ENCODE data around the gene ATP10A.

ATP10A gene

DNA sequence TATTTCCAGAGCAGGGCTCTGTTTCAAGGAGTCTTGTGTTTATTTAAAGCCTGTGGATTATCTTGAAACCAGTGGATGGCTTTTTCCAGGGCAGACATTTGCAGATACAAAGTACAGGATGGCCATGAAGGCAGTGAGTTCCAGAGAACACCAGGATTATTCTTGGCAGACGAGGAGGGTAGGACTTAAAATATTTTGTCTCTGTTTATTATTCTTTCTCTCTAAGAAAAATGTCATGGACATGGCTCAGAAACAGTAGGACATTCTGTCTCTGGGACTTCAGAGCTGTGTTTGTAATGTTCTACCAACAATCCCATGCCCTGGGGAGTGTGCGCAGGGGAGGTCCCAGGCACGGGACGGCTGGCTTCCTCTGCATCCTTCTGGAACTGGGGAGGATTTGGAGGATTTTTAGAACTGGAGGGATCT lies 125.9 kb downstream of the ATP10A start:
- DNase-seq (ENCODE audit: low spot score): no peak

DNA sequence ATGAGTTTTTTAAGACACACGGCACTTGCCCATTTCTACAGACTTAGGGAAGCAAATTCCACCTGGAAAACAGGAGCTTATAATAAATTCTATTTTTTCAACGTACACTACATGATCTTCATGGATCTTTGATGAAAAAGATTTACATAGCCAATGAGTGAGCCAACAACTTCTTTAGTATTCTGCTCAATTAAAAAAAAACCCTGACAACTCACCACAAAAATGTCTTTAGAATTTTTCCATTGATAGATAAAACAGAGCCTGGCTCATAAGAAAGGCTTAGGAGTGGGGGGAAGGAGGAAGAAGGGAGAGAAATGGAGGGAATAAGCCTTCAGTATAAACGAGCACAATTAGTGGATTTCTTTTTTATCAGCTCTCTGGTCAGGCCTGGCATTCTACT lies 126.7 kb downstream of the ATP10A start:
- no peak for DNase-seq (ENCODE audit: low spot score)

DNA sequence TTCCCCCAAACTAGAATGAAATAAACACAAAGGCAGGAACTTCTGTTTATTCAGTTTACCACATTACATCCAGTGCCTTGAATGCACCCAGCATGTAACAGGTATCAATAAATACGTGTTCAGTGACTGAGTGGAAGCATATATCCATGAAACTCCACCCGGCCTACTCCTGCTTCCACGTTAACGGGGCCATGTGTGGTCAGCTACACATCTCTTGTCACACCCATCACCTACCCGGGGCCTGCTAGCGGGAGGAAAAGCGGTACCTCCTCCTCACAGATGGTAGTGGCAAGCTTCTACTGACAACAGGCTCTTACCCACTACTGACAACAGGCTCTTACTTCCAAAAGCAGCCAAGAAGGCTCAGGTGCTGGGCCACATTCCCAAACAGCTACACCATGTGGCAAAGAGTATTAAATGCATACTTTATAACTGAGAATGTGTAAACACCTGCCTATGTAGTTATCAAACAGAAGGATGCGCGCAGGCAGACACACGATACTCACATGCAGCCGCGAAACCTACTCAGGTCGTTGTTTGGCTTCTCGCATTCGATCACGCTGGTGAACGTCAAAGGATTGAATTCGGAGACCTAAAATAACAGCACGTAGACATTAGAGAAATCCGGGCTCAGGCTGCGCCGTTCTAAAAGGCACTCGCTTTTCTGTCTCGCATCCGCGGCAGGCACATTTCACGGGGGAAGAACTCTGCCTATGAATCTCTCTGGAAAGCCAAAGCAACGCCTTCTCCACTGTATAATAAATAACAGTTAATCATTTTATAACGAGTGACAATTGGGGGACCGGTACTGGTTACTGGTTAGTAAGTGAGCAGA lies 127.4 kb downstream of the ATP10A start:
- no peak for DNase-seq (ENCODE audit: low spot score)

DNA sequence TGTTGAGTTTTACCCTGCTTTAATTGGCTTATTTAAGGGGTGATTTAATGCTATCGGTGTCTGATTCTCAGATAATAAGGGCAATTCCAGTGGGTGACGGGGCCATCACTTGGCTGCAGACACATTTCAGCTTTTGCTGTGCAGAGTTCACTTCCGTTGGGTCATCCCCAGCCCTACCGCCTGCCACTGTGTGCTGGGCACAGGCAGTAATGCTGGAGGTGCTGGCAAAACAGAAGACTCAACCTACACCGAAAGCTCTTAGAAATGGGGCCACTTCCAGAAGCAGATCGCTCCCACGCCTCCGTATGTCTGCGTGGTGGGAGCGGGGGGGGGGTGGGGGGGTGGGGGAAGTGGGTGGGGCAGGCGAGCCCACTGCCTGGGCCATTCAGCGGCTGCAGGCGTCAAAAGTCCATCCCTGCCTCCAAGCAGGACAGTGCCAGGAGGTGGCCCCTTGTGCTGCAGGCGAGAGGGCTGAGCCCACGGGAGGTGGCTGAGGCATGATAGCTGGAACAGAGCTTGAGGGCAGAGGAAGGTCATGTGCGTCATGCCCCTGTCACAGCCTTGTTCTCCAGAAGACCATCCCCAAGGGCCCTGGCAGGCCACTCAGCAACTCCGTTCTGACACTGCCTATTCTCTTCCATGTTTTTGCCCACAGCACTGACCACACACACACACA lies 128.3 kb downstream of the ATP10A start:
- no peak for DNase-seq (ENCODE audit: low spot score)

DNA sequence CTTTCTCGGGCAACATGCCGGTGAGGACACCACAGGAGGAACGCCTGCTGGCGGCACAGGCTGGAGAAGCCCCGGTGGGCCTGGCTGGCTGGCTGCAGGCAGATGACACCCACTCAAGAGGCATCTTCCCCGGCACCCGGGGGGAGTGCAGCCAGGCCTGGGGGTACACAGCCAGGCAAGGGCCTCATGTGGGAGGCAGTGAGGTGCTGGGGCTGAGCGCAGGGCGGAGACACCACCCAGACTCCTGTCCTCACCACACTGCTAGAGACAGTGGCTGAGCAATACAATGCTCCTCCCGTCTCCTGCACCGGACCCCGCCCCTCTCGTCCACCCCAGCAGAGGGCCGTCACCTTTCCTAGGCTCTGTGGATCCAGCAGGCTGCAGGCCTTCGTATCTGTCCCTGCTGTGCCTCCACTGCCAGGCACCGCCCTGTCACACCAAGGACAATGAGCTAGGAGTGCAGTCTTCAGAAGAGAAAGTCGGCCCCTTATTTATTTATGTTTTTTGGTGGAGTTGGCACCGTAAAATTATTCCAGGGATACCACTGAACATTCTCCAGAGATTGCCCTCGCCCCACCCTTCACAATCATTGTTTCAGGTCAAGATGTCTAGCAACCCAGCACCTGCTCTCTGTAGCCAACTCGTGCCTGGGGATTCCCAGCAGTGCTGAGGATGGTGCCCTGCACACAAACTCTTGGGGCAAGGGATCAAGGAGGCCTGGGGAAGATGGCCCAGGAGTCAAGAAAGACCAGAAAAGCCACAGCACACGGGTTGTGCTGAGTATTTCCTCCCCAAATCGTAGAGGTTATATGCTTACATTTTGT lies 129.1 kb downstream of the ATP10A start:
- DNase-seq (ENCODE audit: low spot score): no peak

DNA sequence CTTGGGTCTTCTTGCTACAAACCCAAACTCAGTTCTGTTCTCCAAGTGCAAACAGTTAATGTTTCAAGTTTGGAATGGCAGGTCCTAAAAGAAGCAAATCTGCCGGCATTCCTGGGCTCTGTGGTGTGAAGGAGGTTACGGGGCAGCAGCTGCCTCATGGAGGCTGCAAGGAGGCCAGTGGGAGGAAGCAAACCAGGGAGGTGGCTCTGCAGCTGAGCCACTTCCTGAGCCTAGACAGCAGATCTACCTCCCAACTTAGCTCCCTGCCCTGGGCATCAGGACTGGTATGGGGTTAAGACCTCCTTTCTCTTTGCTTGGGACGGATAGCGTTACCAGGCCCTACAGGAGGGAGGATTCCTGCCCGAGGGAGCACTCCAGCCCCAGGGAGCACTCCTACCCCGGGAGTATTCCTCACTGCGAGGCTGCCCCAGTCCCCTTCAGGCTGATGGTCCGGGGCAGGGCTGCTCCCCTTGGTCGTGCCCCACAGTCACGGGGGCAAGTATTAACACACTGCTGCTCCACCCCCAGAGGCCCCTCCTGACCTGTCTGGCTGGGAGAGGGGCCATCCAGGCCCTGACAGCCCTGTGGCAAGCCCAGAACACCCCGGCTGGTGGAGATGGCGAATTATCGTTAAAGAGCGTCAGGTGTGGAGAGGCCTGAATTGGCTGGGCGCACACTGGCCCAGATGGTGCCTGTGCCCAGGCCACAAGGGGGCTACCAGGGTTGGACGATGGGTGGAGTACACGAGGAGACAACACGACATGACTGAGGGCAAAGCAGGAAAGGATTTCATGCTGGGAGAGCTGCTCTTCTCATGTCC lies 129.9 kb downstream of the ATP10A start:
- DNase-seq (ENCODE audit: low spot score): no peak

DNA sequence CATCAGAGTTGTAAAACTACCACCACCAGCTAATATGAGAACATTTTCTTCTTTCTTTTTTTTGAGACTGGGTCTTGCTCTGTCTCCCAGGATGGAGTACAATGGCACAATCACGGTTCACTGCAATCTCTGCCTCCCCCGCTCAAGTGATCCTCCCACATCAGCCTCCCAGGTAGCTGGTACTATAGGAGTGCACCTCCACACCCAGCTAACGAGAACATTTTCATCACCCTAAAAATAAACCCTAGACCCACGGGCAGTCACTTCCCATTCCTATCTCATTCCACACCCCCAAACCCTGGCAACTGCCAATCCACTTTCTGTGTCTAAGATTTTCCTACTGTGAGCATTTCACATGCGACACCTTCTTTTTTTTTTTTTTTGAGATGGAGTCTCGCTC lies 130.9 kb downstream of the ATP10A start:
- no peak for DNase-seq (ENCODE audit: low spot score)

DNA sequence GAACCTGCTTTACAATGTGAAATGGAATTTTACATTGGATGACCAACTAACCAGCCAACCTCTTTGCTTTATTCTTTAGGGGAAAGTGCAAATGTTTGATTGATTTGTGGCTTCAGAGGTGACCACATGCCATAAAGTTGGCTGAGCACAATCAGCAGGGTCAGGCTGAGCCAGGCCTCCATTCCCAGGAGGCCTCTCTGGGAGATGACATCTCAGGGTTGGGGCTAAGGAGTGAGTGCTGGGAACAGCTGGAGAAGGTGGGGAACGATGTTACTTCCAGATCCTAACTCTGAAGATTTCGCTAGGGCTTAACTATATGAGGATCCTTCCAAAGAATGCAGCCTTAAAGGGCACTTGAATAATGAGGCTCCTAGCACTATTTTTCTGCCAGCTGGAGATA lies 131.7 kb downstream of the ATP10A start:
- no peak for DNase-seq (ENCODE audit: low spot score)

DNA sequence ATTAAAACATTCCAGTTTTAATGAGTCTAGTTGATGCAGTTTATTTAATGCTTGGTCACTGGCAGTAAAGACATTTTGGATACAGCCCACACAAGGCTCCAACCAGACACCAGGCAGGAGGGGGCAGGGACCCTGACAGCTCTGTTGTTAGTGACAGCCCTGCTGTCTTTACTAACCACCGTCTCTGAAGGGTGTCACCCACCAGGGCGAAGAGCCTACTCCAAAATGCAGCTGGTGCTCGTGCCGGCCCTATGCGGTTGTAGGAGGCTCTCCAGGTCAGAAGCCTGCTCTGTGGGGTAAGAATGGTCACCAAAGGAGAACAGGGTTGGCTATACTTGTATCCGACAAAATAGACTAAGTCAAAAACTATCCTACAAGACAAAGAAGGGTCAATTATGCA lies 132.2 kb downstream of the ATP10A start:
- DNase-seq (ENCODE audit: low spot score): no peak

DNA sequence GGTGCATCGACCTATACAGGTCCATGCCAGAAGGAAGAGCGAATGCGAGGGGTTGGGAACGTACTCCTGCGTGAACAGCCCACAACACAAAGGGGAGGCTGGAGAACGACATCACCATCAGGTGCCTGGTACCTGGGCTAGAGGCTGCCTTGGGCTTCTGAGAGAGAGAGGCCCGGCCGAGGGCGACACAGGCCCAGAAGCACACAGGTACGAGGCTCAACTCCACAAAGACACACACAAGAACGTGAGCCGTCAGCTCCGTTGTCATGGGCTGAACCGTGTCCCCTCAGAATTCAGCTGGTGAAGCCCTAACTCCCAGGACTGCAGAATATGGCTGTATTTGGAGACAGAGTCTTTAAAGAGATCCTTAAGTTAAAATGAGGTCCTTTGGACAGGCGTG lies 134.3 kb downstream of the ATP10A start:
- DNase-seq (ENCODE audit: low spot score): no peak

DNA sequence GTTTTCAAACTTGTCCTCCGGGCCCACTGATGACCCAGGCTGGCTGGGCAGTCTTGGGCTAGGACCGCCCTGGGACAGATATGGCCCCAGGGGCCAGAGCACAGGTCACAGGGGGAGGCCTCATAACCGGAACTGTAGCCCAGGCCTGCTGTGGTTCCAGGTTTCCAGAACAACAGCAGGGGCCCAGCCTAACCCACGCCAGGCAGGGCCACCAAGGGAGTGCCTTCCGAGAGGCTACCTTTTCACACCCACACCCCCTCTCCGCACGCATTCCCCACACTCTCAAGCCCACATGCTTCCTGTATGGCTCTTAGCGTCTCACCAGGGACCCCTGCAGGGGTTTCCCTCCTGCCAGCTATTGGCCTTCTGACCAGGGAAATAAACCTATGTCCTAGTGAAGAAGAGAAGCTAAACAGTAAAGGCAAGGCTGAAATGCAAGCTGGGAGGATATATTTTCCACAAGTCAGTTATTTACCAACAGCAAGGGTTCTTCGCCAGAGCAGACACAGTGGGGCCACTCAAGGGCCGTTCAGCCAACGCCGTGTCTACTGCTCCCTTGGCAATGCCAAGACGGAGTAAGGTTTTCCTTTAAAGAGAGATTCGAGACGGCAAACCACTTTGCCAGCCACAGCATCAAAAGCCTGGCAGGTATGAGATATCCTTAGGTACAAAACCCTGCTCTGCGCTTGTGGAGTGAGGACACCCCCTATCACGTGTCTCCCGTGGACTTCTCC lies 135.1 kb downstream of the ATP10A start:
- no peak for DNase-seq (ENCODE audit: low spot score)

DNA sequence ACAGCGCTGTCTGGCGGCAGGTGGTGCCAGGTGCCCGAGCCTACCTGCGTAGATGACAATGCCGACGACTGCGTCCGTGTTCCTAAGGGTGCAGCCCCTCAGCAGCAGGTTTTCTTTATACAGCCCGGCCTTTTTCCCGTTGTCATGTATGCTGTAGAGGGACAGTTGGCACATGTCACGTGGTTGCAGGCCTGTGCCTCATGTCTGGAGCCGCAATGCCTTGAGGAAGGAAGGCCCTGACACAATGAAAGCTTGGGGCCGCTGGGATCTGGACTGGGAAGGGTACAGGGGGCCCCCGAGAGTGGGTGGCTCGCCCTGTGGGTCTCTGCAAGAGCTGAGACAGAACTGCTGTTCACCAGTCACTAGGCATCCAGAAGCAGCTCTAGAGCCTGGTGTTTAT lies 136.0 kb downstream of the ATP10A start:
- DNase-seq (ENCODE audit: low spot score): no peak

DNA sequence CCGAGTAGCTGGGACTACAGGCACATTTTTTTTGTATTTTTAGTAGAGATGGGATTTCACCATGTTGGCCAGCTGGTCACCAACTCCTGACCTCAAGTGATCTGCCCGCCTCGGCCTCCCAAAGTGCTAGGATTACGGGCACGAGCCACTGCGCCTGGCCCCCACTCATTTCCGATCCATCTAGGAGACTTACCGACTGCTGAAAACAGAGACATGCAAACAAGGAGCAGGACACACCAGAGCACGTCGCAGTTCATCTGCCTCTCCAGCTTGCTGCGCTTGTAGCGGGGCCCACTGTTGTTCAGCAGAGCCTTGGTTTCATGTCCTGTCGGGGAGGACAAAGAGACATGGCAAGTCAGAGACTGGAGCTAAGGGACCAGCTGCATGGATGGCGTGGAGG lies 137.4 kb downstream of the ATP10A start:
- DNase-seq (ENCODE audit: low spot score): no peak

DNA sequence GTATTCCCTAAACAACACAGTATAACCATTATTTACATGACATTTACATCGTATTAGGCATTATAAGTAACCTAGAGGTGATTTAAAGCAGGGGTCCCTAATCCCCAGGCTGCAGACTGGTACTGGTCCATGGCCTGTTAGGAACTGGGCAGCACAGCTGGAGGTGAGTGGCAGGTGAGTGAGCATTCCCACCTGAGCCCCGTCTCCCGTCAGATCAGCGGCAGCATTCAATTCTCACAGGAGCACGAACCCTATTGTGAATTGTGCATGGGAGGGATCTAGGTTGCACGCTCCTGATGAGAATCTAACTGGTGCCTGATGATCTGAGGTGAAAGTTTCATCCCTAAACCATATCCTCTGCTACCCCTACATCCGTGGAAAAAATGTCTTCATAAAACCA lies 138.2 kb downstream of the ATP10A start:
- DNase-seq (ENCODE audit: low spot score): no peak

DNA sequence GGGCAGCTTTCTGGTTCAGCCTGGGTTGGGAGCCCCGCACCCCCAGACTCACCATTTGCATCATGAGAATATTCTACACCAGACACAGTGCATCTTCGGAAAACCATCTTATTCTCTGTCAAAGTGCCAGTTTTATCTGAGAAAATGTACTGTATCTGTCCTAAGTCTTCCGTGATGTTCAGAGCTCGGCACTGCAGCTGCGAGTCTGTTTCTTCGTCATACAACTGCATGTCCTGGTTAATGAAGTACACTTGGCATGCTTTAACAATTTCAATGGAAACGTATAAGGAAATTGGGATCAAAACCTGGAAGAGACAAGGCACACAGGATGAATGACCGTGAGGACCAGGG lies 141.5 kb downstream of the ATP10A start:
- DNase-seq (ENCODE audit: low spot score): no peak

DNA sequence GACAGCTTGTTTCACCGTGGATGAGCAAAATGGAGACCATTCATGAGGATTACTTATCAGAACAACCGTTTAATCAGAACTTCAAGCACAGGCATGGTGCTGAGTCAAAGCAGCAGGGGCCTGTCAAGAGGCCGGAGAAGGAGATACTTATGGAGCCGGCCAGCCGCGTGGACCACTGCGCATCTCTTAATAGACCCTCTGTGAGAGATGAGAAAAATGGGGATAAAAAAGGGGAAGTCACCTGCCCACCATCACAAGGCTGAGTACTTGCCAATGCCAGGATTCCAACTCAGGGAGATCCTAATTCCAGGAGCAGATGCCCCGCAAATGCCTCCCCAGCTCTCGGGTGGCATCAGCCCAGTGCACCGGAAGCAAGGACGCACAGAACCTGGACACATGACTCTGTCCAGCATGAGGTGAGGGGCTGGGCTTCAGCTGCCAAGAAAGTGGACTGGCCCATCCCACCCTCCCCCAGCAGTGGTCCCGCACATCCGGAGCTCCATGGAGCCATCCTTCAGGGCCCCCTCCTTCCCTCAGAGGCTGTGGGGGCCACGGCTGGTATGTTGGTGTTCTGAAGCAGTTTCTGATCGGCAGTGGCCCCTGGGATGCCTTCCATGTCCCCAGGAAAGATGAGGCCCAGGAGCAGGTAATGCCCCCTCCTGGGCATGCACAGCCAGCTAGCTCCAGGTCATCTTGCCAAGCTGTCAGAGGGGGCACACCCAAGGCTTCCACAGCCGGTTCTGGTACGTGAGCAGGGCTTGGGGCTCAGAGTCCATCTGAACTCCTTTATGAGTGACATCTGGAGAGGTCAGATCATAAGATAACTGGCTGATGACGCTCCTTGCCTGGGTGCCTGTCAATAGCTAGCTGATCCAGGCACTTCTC lies 143.8 kb downstream of the ATP10A start:
- DNase-seq (ENCODE audit: low spot score): no peak

DNA sequence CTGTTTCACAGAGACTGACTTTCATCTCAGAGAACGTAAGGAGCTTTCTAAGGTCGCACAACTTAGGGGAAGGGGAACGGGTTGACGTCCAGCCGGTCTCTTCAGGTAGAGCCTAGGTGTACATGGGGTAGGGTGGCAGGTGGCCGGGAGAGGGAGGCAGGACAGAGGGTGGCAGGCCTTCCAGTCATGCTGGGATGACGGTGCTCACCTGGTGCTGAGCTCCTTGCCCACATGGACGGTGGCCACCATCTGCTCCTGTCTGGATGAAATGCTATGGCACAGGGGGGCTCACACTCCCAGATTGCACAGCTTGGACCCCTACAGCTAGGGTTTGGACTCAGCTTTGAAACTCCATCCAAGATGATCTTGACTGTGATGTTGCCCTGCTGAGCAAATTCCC lies 144.5 kb downstream of the ATP10A start:
- no peak for DNase-seq (ENCODE audit: low spot score)

DNA sequence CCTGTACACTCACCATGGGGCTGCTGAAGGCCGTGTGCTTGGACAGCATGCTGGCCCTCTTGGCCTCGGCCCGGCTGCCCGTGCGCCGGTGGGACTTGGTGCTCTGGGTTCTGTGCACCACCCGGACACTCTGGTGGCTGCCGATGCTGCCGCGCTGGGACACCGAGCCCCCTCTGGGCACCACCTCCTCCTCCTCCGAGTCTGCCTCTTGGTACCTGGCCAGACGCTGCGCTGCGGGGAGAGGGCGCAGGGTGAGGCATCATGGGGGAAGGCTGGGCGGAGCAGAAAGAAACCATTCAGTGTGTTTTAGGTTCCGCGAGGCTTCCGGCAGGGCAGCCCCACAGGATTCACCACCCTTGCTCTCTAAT lies 145.0 kb downstream of the ATP10A start:
- no peak for DNase-seq (ENCODE audit: low spot score)

DNA sequence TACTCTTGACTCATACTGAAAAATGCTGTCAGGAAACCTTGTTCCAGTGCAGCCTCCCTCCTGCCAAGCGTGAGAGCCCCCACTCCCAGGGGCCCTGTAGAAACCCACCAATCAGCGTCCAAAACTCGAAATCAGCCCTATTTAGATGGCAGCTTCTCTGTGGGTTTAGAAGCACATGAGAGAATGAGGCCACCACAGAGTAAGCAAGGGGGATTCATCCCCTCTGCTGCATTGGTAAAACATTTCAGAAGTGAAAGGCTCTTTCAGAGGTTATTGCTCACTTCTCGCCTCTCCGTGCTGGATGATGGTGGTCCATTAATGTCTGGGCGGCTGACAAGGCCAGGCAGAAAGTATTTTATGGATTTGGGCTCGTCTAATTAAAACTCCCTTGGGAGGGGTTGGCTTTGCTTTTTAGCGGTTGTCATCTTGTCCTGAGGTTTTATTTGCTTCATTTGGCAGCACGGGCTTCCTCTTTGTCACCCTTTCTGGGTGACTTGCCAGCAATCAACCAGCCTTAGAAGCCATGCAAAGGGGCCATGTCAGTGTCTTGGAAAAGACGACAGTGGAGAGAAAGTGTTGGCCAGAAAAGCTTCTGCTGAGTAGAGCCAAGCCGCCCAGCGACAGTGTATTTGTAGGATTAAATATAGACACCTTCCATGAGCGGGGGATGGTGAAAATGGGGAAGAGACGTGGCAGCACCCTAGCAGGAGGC lies 145.5 kb downstream of the ATP10A start:
- no peak for DNase-seq (ENCODE audit: low spot score)

DNA sequence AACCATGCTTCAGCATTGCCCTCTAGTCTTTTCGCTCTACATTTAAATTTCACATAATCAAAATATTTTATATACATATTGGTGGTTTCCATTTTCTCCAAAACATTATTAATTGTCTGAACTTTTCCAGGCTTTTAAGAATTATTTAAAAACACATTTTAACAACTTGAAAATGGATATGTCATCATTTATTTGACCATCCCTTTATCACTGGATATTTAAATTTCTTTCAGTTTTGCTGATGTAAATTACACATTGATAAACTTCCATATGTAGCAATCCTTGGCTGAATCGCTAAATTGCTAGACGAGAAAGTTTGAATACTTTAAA lies 146.0 kb downstream of the ATP10A start:
- DNase-seq (ENCODE audit: low spot score): no peak

Measured in HuH-7 (cell line).